ENCODE measurements around the gene YIPF4. TPM values are rescaled to one million over a fixed set of nuclear protein-coding genes. Genes with fewer than 3 reads are reported as not detected.

The YIPF4 gene
- total and polyA plus RNA-seq, 2 of the 8 experiments (the other 6 are each of a cell fraction or from before 2014, with no cell fraction given), result 2.9 to 21.4 TPM

- TF ChIP-seq, protein P1, sequence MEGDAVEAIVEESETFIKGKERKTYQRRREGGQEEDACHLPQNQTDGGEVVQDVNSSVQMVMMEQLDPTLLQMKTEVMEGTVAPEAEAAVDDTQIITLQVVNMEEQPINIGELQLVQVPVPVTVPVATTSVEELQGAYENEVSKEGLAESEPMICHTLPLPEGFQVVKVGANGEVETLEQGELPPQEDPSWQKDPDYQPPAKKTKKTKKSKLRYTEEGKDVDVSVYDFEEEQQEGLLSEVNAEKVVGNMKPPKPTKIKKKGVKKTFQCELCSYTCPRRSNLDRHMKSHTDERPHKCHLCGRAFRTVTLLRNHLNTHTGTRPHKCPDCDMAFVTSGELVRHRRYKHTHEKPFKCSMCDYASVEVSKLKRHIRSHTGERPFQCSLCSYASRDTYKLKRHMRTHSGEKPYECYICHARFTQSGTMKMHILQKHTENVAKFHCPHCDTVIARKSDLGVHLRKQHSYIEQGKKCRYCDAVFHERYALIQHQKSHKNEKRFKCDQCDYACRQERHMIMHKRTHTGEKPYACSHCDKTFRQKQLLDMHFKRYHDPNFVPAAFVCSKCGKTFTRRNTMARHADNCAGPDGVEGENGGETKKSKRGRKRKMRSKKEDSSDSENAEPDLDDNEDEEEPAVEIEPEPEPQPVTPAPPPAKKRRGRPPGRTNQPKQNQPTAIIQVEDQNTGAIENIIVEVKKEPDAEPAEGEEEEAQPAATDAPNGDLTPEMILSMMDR (IDR thresholded peaks at IDR 0.05; ENCODE audit: control extremely low read depth in 1 of 3, insufficient read depth in 1 of 3, low read depth in 1 of 3, low read length in 3 of 3), result no peak
- TF ChIP-seq, protein P2, sequence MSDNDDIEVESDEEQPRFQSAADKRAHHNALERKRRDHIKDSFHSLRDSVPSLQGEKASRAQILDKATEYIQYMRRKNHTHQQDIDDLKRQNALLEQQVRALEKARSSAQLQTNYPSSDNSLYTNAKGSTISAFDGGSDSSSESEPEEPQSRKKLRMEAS (IDR thresholded peaks at IDR 0.05), result peak; percentile 27; the same call in 1 of the 2 replicates
- no peak for TF ChIP-seq CBX5 (IDR thresholded peaks at IDR 0.05; ENCODE audit: low read depth, low read length)
- TF ChIP-seq EP300 (IDR thresholded peaks at IDR 0.05; ENCODE audit: borderline replicate concordance in 1 of 2, low read depth in 2 of 2, low read length in 2 of 2), result no peak
- peak; percentile 58 for TF ChIP-seq SAP30 (IDR thresholded peaks at IDR 0.05; ENCODE audit: insufficient read depth, insufficient replicate concordance, low read length)
- TF ChIP-seq BACH1 (IDR thresholded peaks at IDR 0.05; ENCODE audit: low read length), result no peak
- TF ChIP-seq POLR2A (IDR thresholded peaks at IDR 0.05; ENCODE audit: control extremely low read depth in 1 of 2, low read depth in 2 of 2, low read length in 2 of 2), result peak; percentile 62 to 71
- no peak for TF ChIP-seq JUND (IDR thresholded peaks at IDR 0.05; ENCODE audit: low read length)
- no peak for TF ChIP-seq SRF (IDR thresholded peaks at IDR 0.05; ENCODE audit: low read depth, low read length)
- TF ChIP-seq KDM1A (IDR thresholded peaks at IDR 0.05; ENCODE audit: borderline replicate concordance, low read length), result no peak
- TF ChIP-seq SIX5 (IDR thresholded peaks at IDR 0.05; ENCODE audit: low read depth, low read length), result no peak
- TF ChIP-seq MAFK (IDR thresholded peaks at IDR 0.05; ENCODE audit: low read depth, low read length), result no peak
- TF ChIP-seq HDAC2 (IDR thresholded peaks at IDR 0.05; ENCODE audit: borderline replicate concordance in 1 of 2, low read depth in 2 of 2, low read length in 2 of 2), result peak in 1 of 2 experiments; percentile 55; a peak in 1 of 4 replicates
- TF ChIP-seq SP1 (IDR thresholded peaks at IDR 0.05; ENCODE audit: low read depth, low read length), result peak; percentile 85
- no peak for TF ChIP-seq NANOG (IDR thresholded peaks at IDR 0.05; ENCODE audit: insufficient read depth, low read depth, low read length, poor library complexity, severe bottlenecking)
- TF ChIP-seq TEAD4 (IDR thresholded peaks at IDR 0.05; ENCODE audit: low read depth, low read length), result no peak
- 0 out of 2 replicates have a peak, but pooled peaks have one; percentile 55 for TF ChIP-seq RBBP5 (IDR thresholded peaks at IDR 0.05; ENCODE audit: borderline replicate concordance, low read depth, low read length)
- peak; percentile 98 for TF ChIP-seq KDM4A (IDR thresholded peaks at IDR 0.05; ENCODE audit: low read depth, low read length, severe bottlenecking)
- TF ChIP-seq SUZ12 (IDR thresholded peaks at IDR 0.05; ENCODE audit: low read length), result no peak
- TF ChIP-seq NRF1 (IDR thresholded peaks at IDR 0.05; ENCODE audit: low read depth, low read length), result no peak
- no peak for TF ChIP-seq SP2 (IDR thresholded peaks at IDR 0.05; ENCODE audit: low read length)
These were observed at the start of gene YIPF4 (continued) for GRCh38 chr2:32277674-32278477.

Data from H1 (cell line).